Glutamatergic neuron (in vitro differentiated cells): ENCODE data around the gene EPHB3. TPM values are rescaled to one million over a fixed set of nuclear protein-coding genes. Genes with fewer than 3 reads are reported as not detected.

Experiments
- DNase-seq: peaks from one replicate; pipeline ENCODE4 v3.0.0; 2022
- H3K27ac Mint-ChIP-seq: one replicate; pipeline ENCODE4 v1.8.0; 2020; ENCODE audit warnings: mild to moderate bottlenecking, mixed read lengths, inconsistent platforms; ENCODE audit not compliant: unreplicated experiment
- H3K27me3 Mint-ChIP-seq: one replicate; pipeline ENCODE4 v1.8.0; 2020; ENCODE audit warnings: mild to moderate bottlenecking, moderate library complexity, mixed read lengths, inconsistent platforms; ENCODE audit not compliant: unreplicated experiment
- H3K36me3 Mint-ChIP-seq: one replicate; pipeline ENCODE4 v1.8.0; 2020; ENCODE audit warnings: mild to moderate bottlenecking, mixed read lengths, inconsistent platforms; ENCODE audit not compliant: unreplicated experiment
- H3K4me1 Mint-ChIP-seq: one replicate; pipeline ENCODE4 v1.8.0; 2020; ENCODE audit warnings: mild to moderate bottlenecking, low read depth, mixed read lengths, inconsistent platforms; ENCODE audit not compliant: unreplicated experiment
- H3K4me3 Mint-ChIP-seq: one replicate; pipeline ENCODE4 v1.8.0; 2020; ENCODE audit warnings: mild to moderate bottlenecking, mixed read lengths, inconsistent platforms; ENCODE audit not compliant: unreplicated experiment
- H3K9me3 Mint-ChIP-seq: one replicate; pipeline ENCODE4 v1.8.0; 2020; ENCODE audit warnings: mild to moderate bottlenecking, moderate library complexity, mixed read lengths, inconsistent platforms; ENCODE audit not compliant: unreplicated experiment
- CTCF ChIP-seq: fragments of 200-600 bp; sonication (generic); IDR thresholded peaks from one replicate; pipeline ENCODE4 v1.5.0; 2021; ENCODE audit not compliant: partially characterized antibody, unreplicated experiment
- total RNA-seq: library from RNA; stranded (reverse); fragmentation: NEBNext Ultra II Directional; extraction: Animal tissue kit (Norgen Biotek cat#: 25700); gene quantifications from one replicate; pipeline ENCODE4 v1.2.1, GENCODE V29; 2021; ENCODE audit not compliant: unreplicated experiment

The EPHB3 gene
- total RNA-seq, 1 donor from 2014 or later = 5.0 TPM

DNA sequence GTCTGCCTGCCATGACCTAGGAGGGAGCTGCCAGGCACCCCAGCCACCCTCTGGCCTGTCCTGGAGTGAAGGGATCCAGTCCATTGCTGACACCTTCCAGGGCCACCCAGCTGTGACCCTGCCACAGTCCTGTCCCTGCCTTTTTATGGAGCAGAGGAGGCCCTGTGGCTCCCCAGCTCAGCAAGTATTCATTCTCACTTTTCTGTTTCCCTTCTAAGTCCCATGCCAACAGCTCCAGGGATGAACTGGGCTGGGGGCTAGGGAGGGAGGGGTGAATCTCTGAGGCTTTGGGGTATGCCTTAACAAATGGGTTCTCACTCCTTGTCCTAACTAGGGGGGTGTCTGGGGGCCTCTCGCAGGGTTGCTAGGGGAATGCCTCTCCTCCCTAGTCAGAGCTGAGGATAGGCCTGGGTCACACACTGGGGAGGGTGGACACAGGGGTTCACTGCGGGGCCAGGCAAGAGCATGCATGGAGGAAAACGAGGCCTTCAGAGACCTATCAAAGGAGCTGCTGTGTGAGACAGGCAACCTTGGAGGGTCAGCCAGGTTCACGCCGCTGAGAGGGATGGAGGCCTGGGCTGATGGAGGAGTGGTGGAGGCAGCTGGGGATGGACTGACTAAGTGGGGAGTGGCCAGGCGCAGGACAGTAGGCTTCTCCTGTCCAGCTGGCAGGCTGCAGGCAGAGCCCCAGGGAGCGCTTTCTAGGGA, 31.8 kb downstream of the EPHB3 start:
- Mint-ChIP-seq H3K4me3 (peak overlapping the region; percentile 46), H3K27ac (peak overlapping the region; percentile 48)

GRCh38 chr3:184593928-184594303, 32.3 kb downstream of the EPHB3 start:
- H3K27me3 Mint-ChIP-seq = peaks cover 12% of the 10 kb centered on the region
- H3K9me3 Mint-ChIP-seq = peaks cover 1% of the 10 kb centered on the region
- H3K27ac Mint-ChIP-seq = peak overlapping the region; percentile 12
- DNase-seq = no peak
- peaks cover 17% of the 10 kb centered on the region for H3K4me1 Mint-ChIP-seq
- H3K4me3 Mint-ChIP-seq = peak overlapping the region; percentile 15
- H3K36me3 Mint-ChIP-seq = no peaks in the 10 kb centered on the region
- no peak for TF ChIP-seq CTCF

More for the DNA sequence above, 31.8 kb downstream of the EPHB3 start:
- peaks cover 10% of the 10 kb centered on the region for H3K27me3 Mint-ChIP-seq
- peaks cover 1% of the 10 kb centered on the region for H3K9me3 Mint-ChIP-seq
- H3K36me3 Mint-ChIP-seq = no peaks in the 10 kb centered on the region
- DNase-seq = no peak
- no peak for TF ChIP-seq CTCF
- peaks cover 17% of the 10 kb centered on the region for H3K4me1 Mint-ChIP-seq

- Mint-ChIP-seq H3K27me3 (peaks cover 12% of the 10 kb centered on the region), H3K9me3 (peaks cover 1% of the 10 kb centered on the region), H3K36me3 (no peaks in the 10 kb centered on the region), H3K4me3 (peak overlapping the region; percentile 15), H3K4me1 (peaks cover 17% of the 10 kb centered on the region), H3K27ac (peak overlapping the region; percentile 12)
- TF ChIP-seq CTCF = no peak
- DNase-seq = no peak
Observed at GRCh38 chr3:184594371-184595001, 32.9 kb downstream of the EPHB3 start.

- no peak overlapping the region for H3K4me3 Mint-ChIP-seq
- no peak for DNase-seq
- H3K27ac Mint-ChIP-seq = no peak overlapping the region
- H3K4me1 Mint-ChIP-seq = peaks cover 17% of the 10 kb centered on the region
- H3K9me3 Mint-ChIP-seq = peaks cover 1% of the 10 kb centered on the region
- H3K27me3 Mint-ChIP-seq = peaks cover 19% of the 10 kb centered on the region
- TF ChIP-seq CTCF = no peak
- H3K36me3 Mint-ChIP-seq = no peaks in the 10 kb centered on the region
Observed at GRCh38 chr3:184595726-184596125, 34.1 kb downstream of the EPHB3 start.

DNA sequence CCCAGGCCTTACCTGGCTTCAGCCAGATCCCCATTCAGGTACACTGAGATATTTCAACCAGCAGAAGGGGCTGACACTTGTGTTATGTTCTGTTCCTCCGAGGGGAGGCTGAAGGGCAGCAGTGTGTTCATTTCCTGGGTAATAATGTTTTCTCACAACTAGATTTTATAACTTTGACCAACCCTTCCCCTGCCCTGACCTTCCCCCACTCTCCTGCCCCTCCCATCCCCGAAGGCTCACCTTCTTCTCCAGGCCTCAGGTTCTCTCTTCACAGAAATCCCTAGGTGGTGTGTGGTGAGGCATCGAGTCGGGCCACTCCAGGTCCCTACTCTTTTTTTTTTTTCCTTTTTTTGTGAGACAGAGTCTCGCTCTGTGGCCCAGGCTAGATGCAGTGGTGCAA, 34.6 kb downstream of the EPHB3 start:
- H3K9me3 Mint-ChIP-seq = peaks cover 1% of the 10 kb centered on the region
- TF ChIP-seq CTCF = no peak
- no peaks in the 10 kb centered on the region for H3K36me3 Mint-ChIP-seq
- no peak for DNase-seq
- H3K4me3 Mint-ChIP-seq = no peak overlapping the region
- H3K27me3 Mint-ChIP-seq = peaks cover 22% of the 10 kb centered on the region
- H3K27ac Mint-ChIP-seq = no peak overlapping the region
- peaks cover 17% of the 10 kb centered on the region for H3K4me1 Mint-ChIP-seq
